GM23338 (cell line): Measurements from ENCODE around the gene PRAMEF12. TPM values are rescaled to one million over a fixed set of nuclear protein-coding genes. Genes with fewer than 3 reads are reported as not detected.
A peak's percentile ranks its signal among the peaks of the same experiment; 100 is the strongest.

Source experiments
- ATAC-seq: fragments of 200-7000 bp; cut with Tn5 transposase; 3 replicates; pipeline ENCODE4 v1.9.1; 2020
- DNase-seq: peaks from one replicate; pipeline ENCODE4 v3.0.0-alpha.2; 2015; ENCODE audit warnings: low spot score
- H2AFZ ChIP-seq: fragments of 200-600 bp; sonication (generic); 2 replicates; pipeline ENCODE4 v1.8.0; 2016; ENCODE audit warnings: antibody characterized with exemption, mild to moderate bottlenecking, moderate library complexity
- H3F3A ChIP-seq: fragments of 200-600 bp; sonication (generic); replicated peaks from 2 replicates; pipeline ENCODE4 v1.8.0; 2017; ENCODE audit warnings: antibody characterized with exemption, mixed run types, low read depth
- H3K27ac ChIP-seq: fragments of 200-600 bp; sonication (generic); 2 replicates; pipeline ENCODE4 v1.6.1; 2016; ENCODE audit warnings: low read depth
- H3K27me3 ChIP-seq: fragments of 200-600 bp; sonication (generic); 2 replicates; pipeline ENCODE4 v1.8.0; 2016; ENCODE audit warnings: mild to moderate bottlenecking, mixed run types, moderate library complexity; ENCODE audit not compliant: insufficient read depth
- H3K36me3 ChIP-seq: fragments of 200-600 bp; sonication (generic); 2 replicates; pipeline ENCODE4 v1.8.0; 2016; ENCODE audit warnings: mild to moderate bottlenecking; ENCODE audit not compliant: insufficient read depth
- H3K4me1 ChIP-seq: fragments of 200-600 bp; sonication (generic); 2 replicates; pipeline ENCODE4 v1.8.0; 2016; ENCODE audit warnings: mild to moderate bottlenecking, moderate library complexity; ENCODE audit not compliant: insufficient read depth
- H3K4me2 ChIP-seq: fragments of 200-600 bp; sonication (generic); 2 replicates; pipeline ENCODE4 v1.7.1; 2017; ENCODE audit warnings: mixed run types
- H3K4me3 ChIP-seq: fragments of 200-600 bp; sonication (generic); 2 replicates; pipeline ENCODE4 v1.6.1; 2016; ENCODE audit warnings: mixed run types
- H3K79me2 ChIP-seq: fragments of 200-600 bp; sonication (generic); replicated peaks from 2 replicates; pipeline ENCODE4 v1.8.0; 2017; ENCODE audit warnings: mild to moderate bottlenecking; ENCODE audit not compliant: insufficient read depth
- H3K9me2 ChIP-seq: fragments of 200-600 bp; sonication (generic); 2 replicates; pipeline ENCODE4 v1.8.0; 2017; ENCODE audit not compliant: insufficient read depth
- H4K20me1 ChIP-seq: fragments of 200-600 bp; sonication (generic); replicated peaks from 2 replicates; pipeline ENCODE4 v1.8.0; 2017; ENCODE audit warnings: mild to moderate bottlenecking; ENCODE audit not compliant: insufficient read depth
- H3K27ac Mint-ChIP-seq: 2 replicates; pipeline ENCODE4 v1.8.0; 2020; ENCODE audit warnings: inconsistent platforms, mild to moderate bottlenecking, moderate library complexity, mixed read lengths
- H3K27me3 Mint-ChIP-seq: 3 replicates; pipeline ENCODE4 v1.8.0; 2022; ENCODE audit warnings: low read depth, mild to moderate bottlenecking, moderate library complexity, mixed read lengths, inconsistent platforms; ENCODE audit not compliant: insufficient read depth, poor library complexity
- H3K36me3 Mint-ChIP-seq: 3 replicates; pipeline ENCODE4 v1.8.0; 2021; ENCODE audit warnings: low read depth, mild to moderate bottlenecking, inconsistent platforms, moderate library complexity, mixed read lengths
- H3K4me1 Mint-ChIP-seq: 3 replicates; pipeline ENCODE4 v1.8.0; 2020; ENCODE audit warnings: mild to moderate bottlenecking, inconsistent platforms, mixed read lengths
- H3K4me3 Mint-ChIP-seq: 3 replicates; pipeline ENCODE4 v1.8.0; 2021; ENCODE audit warnings: moderate library complexity, mild to moderate bottlenecking, inconsistent platforms, mixed read lengths
- H3K9me3 Mint-ChIP-seq: 3 replicates; pipeline ENCODE4 v1.8.0; 2020; ENCODE audit warnings: moderate library complexity, mild to moderate bottlenecking, inconsistent platforms, mixed read lengths
- CREB1 ChIP-seq: fragments of 250-450 bp; sonication (Bioruptor Pico); IDR thresholded peaks from 2 replicates; pipeline ENCODE4 v1.5.0; 2020; ENCODE audit warnings: low read depth, mild to moderate bottlenecking, moderate library complexity
- CTCF ChIP-seq, 2 experiments: fragments of 200-600 bp in 1 of 2; sonication (generic) in 1 of 2; conservative IDR thresholded peaks; 2 replicates each; pipeline versions ENCODE4 v1.5.1 to v1.6.1; 2016 to 2017; ENCODE audit warnings: antibody characterized with exemption in 2 of 2, low read depth in 2 of 2, mild to moderate bottlenecking in 2 of 2, moderate library complexity in 1 of 2
- ETS1 ChIP-seq: IDR thresholded peaks from 2 replicates; pipeline ENCODE4 v1.6.1; 2016; ENCODE audit warnings: antibody characterized with exemption
- EZH2 ChIP-seq: fragments of 200-600 bp; sonication (generic); IDR thresholded peaks from one replicate; pipeline ENCODE4 v1.8.0; 2017; ENCODE audit warnings: antibody characterized with exemption, mild to moderate bottlenecking, low read depth; ENCODE audit not compliant: unreplicated experiment
- EZH2phosphoT487 ChIP-seq: fragments of 200-600 bp; sonication (generic); IDR thresholded peaks from one replicate; pipeline ENCODE4 v1.8.1; 2018; ENCODE audit warnings: antibody characterized with exemption; ENCODE audit not compliant: unreplicated experiment
- JUNB ChIP-seq: IDR thresholded peaks from one replicate; pipeline ENCODE4 v1.6.1; 2016; ENCODE audit warnings: antibody characterized with exemption; ENCODE audit not compliant: unreplicated experiment
- NANOG ChIP-seq: IDR thresholded peaks from 2 replicates; pipeline ENCODE4 v1.6.1; 2016; ENCODE audit warnings: antibody characterized with exemption, borderline replicate concordance
- POLR2AphosphoS5 ChIP-seq: IDR thresholded peaks from 2 replicates; pipeline ENCODE4 v1.6.1; 2016; ENCODE audit warnings: antibody characterized with exemption, low read depth
- REST ChIP-seq: IDR thresholded peaks from one replicate; pipeline ENCODE4 v1.6.1; 2018; ENCODE audit warnings: antibody characterized with exemption; ENCODE audit not compliant: unreplicated experiment
- STAT1 ChIP-seq: IDR thresholded peaks from one replicate; pipeline ENCODE4 v1.6.1; 2016; ENCODE audit warnings: antibody characterized with exemption; ENCODE audit not compliant: unreplicated experiment
- ZNF114 ChIP-seq: fragments of 250-450 bp; sonication (Bioruptor Pico); IDR thresholded peaks from 2 replicates; pipeline ENCODE4 v1.5.0; 2020; ENCODE audit warnings: mild to moderate bottlenecking, moderate library complexity
- ZNF331 ChIP-seq: fragments of 250-450 bp; sonication (Bioruptor Pico); IDR thresholded peaks from 2 replicates; pipeline ENCODE4 v1.5.0; 2020; ENCODE audit warnings: low read depth, mild to moderate bottlenecking, moderate library complexity
- ZNF462 ChIP-seq: fragments of 250-450 bp; sonication (Bioruptor Pico); IDR thresholded peaks from 2 replicates; pipeline ENCODE4 v1.5.0; 2020; ENCODE audit warnings: mild to moderate bottlenecking, moderate library complexity
- polyA plus RNA-seq: library from polyadenylated mRNA; unstranded; fragments of >200 nt; fragmentation: Nextera tagmentation; extraction: Ambion mirVana; gene quantifications from 2 replicates; pipeline ENCODE4 v1.2.1, GENCODE V29; 2016
- total RNA-seq: library from RNA; depleted of rRNA; stranded (reverse); fragments of >200 nt; shearing (Covaris generic); gene quantifications from 2 replicates; pipeline ENCODE4 v1.2.3, GENCODE V29; 2014

Gene PRAMEF12
- total and polyA plus RNA-seq, 2 experiments from 2014 or later, result not detected

- H3K27ac Mint-ChIP-seq, result no peak within 1 kb of the TSS
- no peak within 1 kb of the TSS for H3K27ac ChIP-seq
These were observed 27.6 kb upstream of the PRAMEF12 start, which contains the start of gene CFAP107 for GRCh38 chr1:12745992-12746323. CFAP107 (plus strand) TSS chr1:12746200; CDS start chr1:12746431, 231 bp downstream.

More at GRCh38 chr1:12745992-12746323, 27.6 kb upstream of the PRAMEF12 start, which contains the start of gene CFAP107:
- H3F3A ChIP-seq, result no peaks in the 10 kb centered on the region
- H3K4me1 Mint-ChIP-seq, result no peaks in the 10 kb centered on the region
- no peaks in the 10 kb centered on the region for H3K27me3 Mint-ChIP-seq
- TF ChIP-seq ZNF462 (CRISPR knock-in tag), result no peak
- TF ChIP-seq ZNF331 (CRISPR knock-in tag), result no peak
- TF ChIP-seq CREB1, result no peak
- no peak for TF ChIP-seq ZNF114 (CRISPR knock-in tag)
- TF ChIP-seq CTCF (conservative IDR thresholded peaks at IDR 0.05; ENCODE audit: low read depth in 2 of 2), result no peak
- no peak for TF ChIP-seq ETS1
- no peak for TF ChIP-seq STAT1
- TF ChIP-seq NANOG, result no peak
- TF ChIP-seq EZH2, result no peak
- TF ChIP-seq POLR2AphosphoS5, result no peak
- TF ChIP-seq REST, result no peak
- no peak for TF ChIP-seq EZH2phosphoT487
- no peak for TF ChIP-seq JUNB
- H3K4me3 Mint-ChIP-seq, result no peak within 1 kb of the TSS
- H3K9me3 Mint-ChIP-seq, result peaks cover 10% of the 10 kb centered on the region; the same call in 2 of the 3 replicates
- peak within 1 kb of the TSS; percentile 67; the same call in 1 of the 2 replicates for H2AFZ ChIP-seq
- H3K4me1 ChIP-seq, result 0 out of 2 replicates have a peak, but pooled peaks cover 3% of the 10 kb centered on the region
- ATAC-seq, result peak; percentile 41
- H3K79me2 ChIP-seq, result no peaks in the 10 kb centered on the region
- no peaks in the 10 kb centered on the region for H3K9me2 ChIP-seq
- H3K27me3 ChIP-seq, result no peaks in the 10 kb centered on the region
- no peaks in the 10 kb centered on the region for H4K20me1 ChIP-seq
- no peaks in the 10 kb centered on the region for H3K36me3 Mint-ChIP-seq
- H3K4me2 ChIP-seq, result no peak within 1 kb of the TSS
- H3K4me3 ChIP-seq, result no peak within 1 kb of the TSS
- no peaks in the 10 kb centered on the region for H3K36me3 ChIP-seq
- DNase-seq, result peak; percentile 43
